Immature natural killer cell (primary cell): ENCODE results near the gene TAX1BP1. TPM values are rescaled to one million over a fixed set of nuclear protein-coding genes. Genes with fewer than 3 reads are reported as not detected.
"Not testable (repeated sequence)": the region's sequence is repeated elsewhere in the genome, so short reads cannot be mapped to it uniquely, and the experiment has no call there.

Source experiments
- DNase-seq, 3 donors: peaks; one replicate each; pipeline ENCODE4 v3.0.0; 2022; ENCODE audit warnings: mixed read lengths in 1 of 3
- H3K27ac Mint-ChIP-seq, 6 donors: one replicate each; pipeline ENCODE4 v1.8.0; 2020; ENCODE audit warnings: mixed read lengths in 6 of 6, mild to moderate bottlenecking in 5 of 6, inconsistent platforms in 4 of 6, moderate library complexity in 3 of 6
- H3K27me3 Mint-ChIP-seq, 3 donors: one replicate each; pipeline ENCODE4 v1.8.0; 2020 to 2021; ENCODE audit warnings: low read depth in 3 of 3, mild to moderate bottlenecking in 3 of 3, mixed read lengths in 3 of 3, moderate library complexity in 3 of 3, inconsistent platforms in 1 of 3
- H3K36me3 Mint-ChIP-seq, 3 donors: one replicate each; pipeline ENCODE4 v1.8.0; 2020; ENCODE audit warnings: mixed read lengths in 3 of 3, inconsistent platforms in 2 of 3, mild to moderate bottlenecking in 2 of 3
- H3K4me1 Mint-ChIP-seq, 2 donors: one replicate each; pipeline ENCODE4 v1.8.0; 2020; ENCODE audit warnings: inconsistent platforms in 2 of 2, mild to moderate bottlenecking in 2 of 2, mixed read lengths in 2 of 2, moderate library complexity in 1 of 2
- H3K4me3 Mint-ChIP-seq, 5 donors: one replicate each; pipeline ENCODE4 v1.8.0; 2020; ENCODE audit warnings: mild to moderate bottlenecking in 5 of 5, mixed read lengths in 5 of 5, inconsistent platforms in 3 of 5, moderate library complexity in 3 of 5
- H3K9me3 Mint-ChIP-seq, 6 donors: one replicate each; pipeline ENCODE4 v1.8.0; 2020; ENCODE audit warnings: mild to moderate bottlenecking in 6 of 6, mixed read lengths in 6 of 6, inconsistent platforms in 4 of 6, moderate library complexity in 3 of 6
- polyA plus RNA-seq, 3 donors: library from polyadenylated mRNA; unstranded; fragments of 300-500 nt; fragmentation: Illumina TruSeq; gene quantifications; one replicate each; pipeline ENCODE4 v1.2.3, GENCODE V29; 2021

Gene TAX1BP1
- polyA plus RNA-seq, 3 donors from 2014 or later: 86.9 to 119 (median 114) TPM

DNA sequence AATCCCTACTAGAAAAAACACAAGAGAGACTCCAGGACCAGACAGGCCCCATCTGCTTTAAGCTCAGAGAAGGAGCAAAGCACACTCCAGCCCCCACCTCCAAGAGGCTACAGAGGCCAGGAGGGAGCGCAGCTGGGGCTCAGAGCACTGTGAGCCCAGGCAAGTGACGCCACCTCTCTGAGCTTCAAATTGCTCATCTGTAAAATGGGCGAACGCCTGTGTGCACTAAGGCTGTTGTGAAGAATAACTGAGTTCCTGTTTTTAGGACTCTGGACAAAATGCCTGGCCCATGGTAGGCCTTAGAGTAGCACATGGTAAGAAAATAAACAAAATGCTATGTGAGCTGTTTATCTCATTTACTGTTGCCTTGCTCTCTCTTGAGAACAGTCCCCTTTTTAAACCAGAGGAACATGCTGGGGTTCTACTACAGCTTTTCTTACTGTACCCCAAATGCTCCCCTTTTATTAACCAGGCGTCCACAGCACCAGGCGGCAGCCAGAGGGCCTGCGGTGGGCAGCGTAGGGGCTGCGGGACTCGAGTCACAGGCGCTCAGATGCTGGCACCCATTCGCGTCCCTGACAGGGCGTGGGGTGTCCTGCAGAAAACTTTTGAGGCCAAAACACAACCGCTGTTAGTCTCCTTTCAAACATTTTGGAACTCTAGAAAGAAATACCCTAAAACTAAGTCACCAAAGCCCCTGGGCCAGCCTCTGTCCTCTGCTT lies 103.8 kb downstream of the TAX1BP1 start:
- Mint-ChIP-seq H3K27me3 (peaks cover 6 to 14% (median 8%) of the 10 kb centered on the region in 3 donors), H3K4me1 (peaks cover 3 to 23% of the 10 kb centered on the region in 2 donors), H3K4me3 (no peak overlapping the region), H3K9me3 (no peaks in the 10 kb centered on the region), H3K27ac (peak overlapping the region in 1 of 6 donors; percentile 14), H3K36me3 (peaks cover 0 to 7% (median 6%) of the 10 kb centered on the region in 3 donors)
- DNase-seq: no peak

- Mint-ChIP-seq H3K4me3 (no peak overlapping the region), H3K9me3 (no peaks in the 10 kb centered on the region), H3K36me3 (peaks cover 0 to 5% (median 0%) of the 10 kb centered on the region in 3 donors), H3K4me1 (peaks cover 5 to 23% of the 10 kb centered on the region in 2 donors), H3K27ac (peak overlapping the region in 1 of 6 donors; percentile 1), H3K27me3 (peaks cover 3 to 10% (median 5%) of the 10 kb centered on the region in 3 donors)
- no peak for DNase-seq
Observed at GRCh38 chr7:27846388-27846787, 106.4 kb downstream of the TAX1BP1 start.

- Mint-ChIP-seq H3K36me3 (peaks cover 6 to 12% (median 7%) of the 10 kb centered on the region in 3 donors), H3K4me3 (no peak overlapping the region), H3K4me1 (peaks cover 17 to 47% of the 10 kb centered on the region in 2 donors), H3K27me3 (peaks cover 2 to 14% (median 3%) of the 10 kb centered on the region in 3 donors), H3K9me3 (peaks cover 0 to 3% (median 0%) of the 10 kb centered on the region in 6 donors), H3K27ac (peak overlapping the region in 2 of 6 donors; percentile 22 to 59)
- DNase-seq: no peak
Observed at GRCh38 chr7:27850531-27850930, 110.6 kb downstream of the TAX1BP1 start.

DNA sequence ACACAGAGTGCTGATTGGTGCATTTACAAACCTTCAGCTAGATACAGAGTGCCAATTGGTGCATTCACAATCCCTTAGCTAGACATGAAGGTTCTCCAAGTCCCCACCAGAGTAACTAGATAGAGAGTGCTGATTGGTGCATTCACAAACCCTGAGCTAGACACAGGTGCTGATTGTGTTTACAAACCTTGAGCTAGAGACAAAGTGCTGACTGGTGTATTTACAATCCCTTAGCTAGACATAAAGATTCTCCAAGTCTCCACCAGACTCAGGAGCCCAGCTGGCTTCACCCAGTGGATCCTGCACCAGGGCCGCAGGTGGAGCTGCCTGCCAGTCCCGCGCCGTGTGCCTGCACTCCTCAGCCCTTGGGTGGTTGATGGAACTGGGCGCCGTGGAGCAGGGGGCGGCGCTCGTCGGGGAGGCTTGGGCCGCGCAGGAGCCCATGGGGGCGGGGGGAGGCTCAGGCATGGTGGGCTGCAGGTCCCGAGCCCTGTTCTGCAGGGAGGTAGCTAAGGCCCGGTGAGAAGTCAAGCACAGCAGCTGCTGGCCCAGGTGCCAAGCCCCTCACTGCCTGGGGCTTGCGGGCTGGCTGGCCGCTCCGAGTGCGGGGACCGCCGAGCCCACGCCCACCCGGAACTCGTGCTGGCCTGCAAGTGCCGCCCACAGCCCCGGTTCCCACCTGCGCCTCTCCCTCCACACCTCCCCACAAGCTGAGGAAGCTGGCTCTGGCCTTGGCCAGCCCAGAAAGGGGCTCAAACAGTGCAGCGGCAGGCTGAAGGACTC lies 116.9 kb downstream of the TAX1BP1 start:
- H3K4me3 Mint-ChIP-seq, H3K9me3 Mint-ChIP-seq, H3K27me3 Mint-ChIP-seq, DNase-seq: not testable (repeated sequence)
- peaks cover 35 to 59% of the 10 kb centered on the region in 2 donors for H3K4me1 Mint-ChIP-seq
- H3K36me3 Mint-ChIP-seq: peaks cover 17 to 19% (median 19%) of the 10 kb centered on the region in 3 donors
- peak overlapping the region in 1 of 6 donors; percentile 57 for H3K27ac Mint-ChIP-seq

DNA sequence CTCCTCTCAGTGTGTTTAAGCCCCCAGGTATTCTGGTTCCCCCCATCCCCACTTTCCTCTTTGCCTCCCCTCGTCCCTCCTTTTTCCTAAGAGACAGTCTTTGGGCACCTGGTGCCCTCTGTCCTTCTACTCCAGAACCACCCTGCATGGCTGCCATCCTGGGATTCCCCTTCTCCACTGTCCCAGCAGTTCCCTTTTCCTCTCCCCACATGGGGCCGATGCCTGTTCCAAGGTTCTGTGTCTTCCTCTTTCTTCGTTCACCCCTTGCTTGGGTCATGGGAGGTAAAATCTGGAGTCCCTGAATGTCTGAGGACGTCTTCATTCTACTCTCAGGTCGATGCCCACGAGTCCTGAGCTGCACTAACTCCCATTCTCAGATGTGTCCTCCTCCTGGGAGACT lies 120.8 kb downstream of the TAX1BP1 start:
- H3K4me3 Mint-ChIP-seq: no peak overlapping the region
- H3K9me3 Mint-ChIP-seq: no peaks in the 10 kb centered on the region
- peaks cover 30 to 64% of the 10 kb centered on the region in 2 donors for H3K4me1 Mint-ChIP-seq
- DNase-seq: no peak
- H3K36me3 Mint-ChIP-seq: peaks cover 7 to 10% (median 9%) of the 10 kb centered on the region in 3 donors
- H3K27ac Mint-ChIP-seq: peak overlapping the region in 1 of 6 donors; percentile 10
- H3K27me3 Mint-ChIP-seq: peaks cover 2 to 7% (median 4%) of the 10 kb centered on the region in 3 donors

GRCh38 chr7:27861747-27862146 lies 121.8 kb downstream of the TAX1BP1 start:
- Mint-ChIP-seq H3K27me3 (peaks cover 2 to 7% (median 4%) of the 10 kb centered on the region in 3 donors), H3K9me3 (no peaks in the 10 kb centered on the region), H3K36me3 (peaks cover 0 to 3% (median 0%) of the 10 kb centered on the region in 3 donors), H3K4me3 (no peak overlapping the region), H3K4me1 (peaks cover 37 to 66% of the 10 kb centered on the region in 2 donors), H3K27ac (peak overlapping the region in 3 of 6 donors; percentile 7 to 31 (median 10))
- DNase-seq: no peak

DNA sequence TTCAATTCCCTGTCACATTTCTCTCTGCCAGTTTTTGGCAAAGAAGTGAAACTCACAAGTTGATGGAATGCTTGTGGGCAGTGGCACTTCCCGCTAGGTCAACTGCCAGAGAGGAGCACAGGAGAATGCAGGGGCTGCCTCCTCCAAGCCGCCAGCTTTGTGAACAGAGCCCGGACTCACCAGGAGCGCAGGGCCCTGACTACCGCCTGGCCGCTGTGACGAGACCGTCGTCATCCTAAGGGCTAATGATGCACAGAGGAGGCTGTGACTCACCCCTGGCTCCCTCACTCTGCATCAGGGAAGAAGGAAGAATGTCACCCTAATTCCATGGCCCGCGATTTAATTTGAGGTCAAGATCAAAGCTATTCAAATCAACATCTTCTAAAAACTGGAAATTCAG lies 123.9 kb downstream of the TAX1BP1 start:
- no peak for DNase-seq
- H3K27ac Mint-ChIP-seq: peak overlapping the region in 1 of 6 donors; percentile 38
- H3K27me3 Mint-ChIP-seq: peaks cover 0 to 9% (median 4%) of the 10 kb centered on the region in 3 donors
- peaks cover 52 to 75% of the 10 kb centered on the region in 2 donors for H3K4me1 Mint-ChIP-seq
- H3K36me3 Mint-ChIP-seq: peaks cover 0 to 7% (median 0%) of the 10 kb centered on the region in 3 donors
- H3K4me3 Mint-ChIP-seq: no peak overlapping the region
- H3K9me3 Mint-ChIP-seq: no peaks in the 10 kb centered on the region

DNA sequence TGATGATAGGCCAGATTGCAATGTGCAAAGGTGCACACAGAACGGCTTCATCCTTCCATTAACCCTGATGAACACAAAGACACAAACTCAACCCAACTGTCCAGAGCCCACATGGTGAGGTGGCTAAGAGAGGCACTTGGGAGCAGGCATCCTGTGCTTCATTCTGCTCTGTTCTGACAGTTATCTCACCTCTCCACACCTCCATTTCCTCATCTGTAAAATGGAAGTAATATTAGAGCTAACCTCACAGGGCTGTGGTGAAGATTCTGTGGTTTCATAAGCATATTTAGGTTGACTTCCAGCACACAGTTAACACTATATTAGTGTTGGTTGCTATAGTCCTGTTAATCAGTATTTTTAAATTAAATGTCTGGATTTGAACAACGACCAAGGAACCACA lies 126.3 kb downstream of the TAX1BP1 start:
- Mint-ChIP-seq H3K4me3 (no peak overlapping the region), H3K9me3 (no peaks in the 10 kb centered on the region), H3K27ac (peak overlapping the region in 2 of 6 donors; percentile 40 to 44), H3K27me3 (peaks cover 0 to 8% (median 4%) of the 10 kb centered on the region in 3 donors), H3K36me3 (peaks cover 0 to 4% (median 0%) of the 10 kb centered on the region in 3 donors), H3K4me1 (peaks cover 66 to 87% of the 10 kb centered on the region in 2 donors)
- peak in 1 of 3 donors; percentile 3 for DNase-seq

- H3K36me3 Mint-ChIP-seq: peaks cover 0 to 4% (median 0%) of the 10 kb centered on the region in 3 donors
- peak overlapping the region in 4 of 6 donors; percentile 14 to 55 (median 36) for H3K27ac Mint-ChIP-seq
- no peaks in the 10 kb centered on the region for H3K9me3 Mint-ChIP-seq
- no peak for DNase-seq
- H3K4me3 Mint-ChIP-seq: peak overlapping the region in 1 of 5 donors; percentile 25
- peaks cover 67 to 95% of the 10 kb centered on the region in 2 donors for H3K4me1 Mint-ChIP-seq
- H3K27me3 Mint-ChIP-seq: peaks cover 0 to 8% (median 4%) of the 10 kb centered on the region in 3 donors
Observed at GRCh38 chr7:27866828-27867672, 127.1 kb downstream of the TAX1BP1 start.

- Mint-ChIP-seq H3K4me1 (peaks cover 68 to 96% of the 10 kb centered on the region in 2 donors), H3K4me3 (no peak overlapping the region), H3K9me3 (no peaks in the 10 kb centered on the region), H3K36me3 (peaks cover 0 to 4% (median 0%) of the 10 kb centered on the region in 3 donors), H3K27me3 (peaks cover 0 to 8% (median 4%) of the 10 kb centered on the region in 3 donors), H3K27ac (peak overlapping the region in 2 of 6 donors; percentile 23 to 57)
- DNase-seq: no peak
Observed at GRCh38 chr7:27868131-27868550, 128.2 kb downstream of the TAX1BP1 start.

GRCh38 chr7:27869056-27869455 lies 129.1 kb downstream of the TAX1BP1 start:
- DNase-seq: no peak
- Mint-ChIP-seq H3K27me3 (peaks cover 0 to 4% (median 2%) of the 10 kb centered on the region in 3 donors), H3K9me3 (no peaks in the 10 kb centered on the region), H3K36me3 (peaks cover 0 to 4% (median 0%) of the 10 kb centered on the region in 3 donors), H3K4me1 (peaks cover 74 to 96% of the 10 kb centered on the region in 2 donors), H3K27ac (peak overlapping the region in 2 of 6 donors; percentile 8 to 23), H3K4me3 (no peak overlapping the region)

DNA sequence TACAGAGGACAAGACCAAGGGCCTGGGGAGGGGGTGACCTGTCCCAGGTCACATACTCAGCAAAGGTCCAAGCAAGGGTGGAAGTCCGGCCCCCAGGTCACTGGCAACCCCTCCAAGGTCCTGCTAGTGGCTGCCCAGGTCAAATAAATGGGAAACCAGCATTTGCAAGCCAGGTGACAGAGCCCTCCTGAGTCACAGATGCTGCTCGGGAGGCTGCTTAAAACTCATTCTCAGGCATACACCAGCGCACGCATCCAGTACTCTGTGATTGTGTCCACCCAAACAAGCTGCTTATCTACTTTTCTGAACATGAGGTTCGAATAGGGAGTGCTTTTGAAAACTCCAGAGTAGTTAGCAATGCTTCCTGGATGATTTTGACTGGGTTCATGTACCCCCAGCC lies 130.6 kb downstream of the TAX1BP1 start:
- Mint-ChIP-seq H3K9me3 (no peaks in the 10 kb centered on the region), H3K4me1 (peaks cover 72 to 96% of the 10 kb centered on the region in 2 donors), H3K27ac (peak overlapping the region in 4 of 6 donors; percentile 52 to 74 (median 68)), H3K27me3 (peaks cover 0 to 4% (median 0%) of the 10 kb centered on the region in 3 donors), H3K36me3 (peaks cover 0 to 4% (median 3%) of the 10 kb centered on the region in 3 donors), H3K4me3 (peak overlapping the region in 1 of 5 donors; percentile 34)
- DNase-seq: no peak

DNA sequence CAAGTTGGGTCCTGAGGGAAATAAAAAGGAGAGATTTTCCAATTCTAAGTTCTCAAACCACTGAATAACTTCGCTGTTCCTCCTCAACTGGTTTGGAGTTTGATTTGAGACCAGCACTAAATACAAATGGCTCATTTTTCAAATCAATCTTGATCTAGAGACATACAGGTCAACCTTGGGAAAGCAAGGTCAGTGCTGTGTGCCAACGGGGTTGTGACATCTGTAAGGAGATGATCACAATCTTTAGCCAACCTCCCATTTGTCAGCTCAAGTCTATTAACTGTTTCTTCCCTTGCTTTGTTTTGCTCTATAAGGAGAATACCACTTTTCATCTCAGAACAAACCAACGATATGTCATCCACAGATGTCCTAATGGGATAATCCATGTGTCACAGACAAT lies 131.1 kb downstream of the TAX1BP1 start:
- peaks cover 0 to 4% (median 0%) of the 10 kb centered on the region in 3 donors for H3K27me3 Mint-ChIP-seq
- peaks cover 0 to 4% (median 3%) of the 10 kb centered on the region in 3 donors for H3K36me3 Mint-ChIP-seq
- DNase-seq: no peak
- H3K4me1 Mint-ChIP-seq: peaks cover 68 to 92% of the 10 kb centered on the region in 2 donors
- no peaks in the 10 kb centered on the region for H3K9me3 Mint-ChIP-seq
- H3K27ac Mint-ChIP-seq: no peak overlapping the region
- H3K4me3 Mint-ChIP-seq: no peak overlapping the region
